ENCODE results near the gene BHLHE40.

DNA sequence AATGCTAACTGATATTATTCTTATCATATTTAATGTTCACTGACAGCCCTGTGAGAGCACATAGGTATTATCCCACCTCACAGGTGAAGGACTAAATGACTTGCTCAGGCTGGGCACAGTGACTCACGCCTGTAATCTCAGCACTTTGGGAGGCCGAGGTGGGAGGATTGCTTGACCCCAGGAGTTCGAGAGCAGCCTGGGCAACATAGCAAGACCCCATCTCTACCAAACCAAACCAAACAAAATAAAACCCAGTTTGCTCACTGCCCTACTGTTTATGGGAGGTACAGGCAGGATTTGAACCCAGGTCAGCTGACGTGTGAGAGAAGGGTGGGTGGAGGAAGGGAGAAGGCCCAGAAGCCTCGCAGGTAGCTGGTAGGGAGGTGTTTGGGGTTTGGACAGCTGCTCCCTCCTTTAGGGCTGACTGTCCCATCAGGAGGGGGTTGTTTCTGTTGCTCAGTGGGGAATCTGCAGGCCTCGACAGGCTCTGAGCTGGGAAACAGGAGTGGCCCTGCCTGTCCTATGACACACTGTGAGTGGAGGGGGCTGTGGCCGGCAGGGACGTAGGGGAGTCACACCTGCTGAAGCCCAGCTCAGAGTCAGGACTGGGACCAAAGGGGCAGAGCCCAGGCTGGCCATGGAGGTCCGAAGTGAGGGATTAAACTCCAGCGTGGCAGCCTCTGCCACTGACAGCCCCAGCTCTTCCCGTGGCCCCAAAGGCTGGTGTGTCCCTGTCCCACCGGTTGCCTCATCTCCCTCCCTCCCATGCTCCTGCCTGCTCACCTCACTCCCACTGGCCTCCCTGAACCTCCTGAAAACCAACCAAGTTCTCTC lies 25.3 kb downstream of the BHLHE40 start:
- TF ChIP-seq, protein P1, sequence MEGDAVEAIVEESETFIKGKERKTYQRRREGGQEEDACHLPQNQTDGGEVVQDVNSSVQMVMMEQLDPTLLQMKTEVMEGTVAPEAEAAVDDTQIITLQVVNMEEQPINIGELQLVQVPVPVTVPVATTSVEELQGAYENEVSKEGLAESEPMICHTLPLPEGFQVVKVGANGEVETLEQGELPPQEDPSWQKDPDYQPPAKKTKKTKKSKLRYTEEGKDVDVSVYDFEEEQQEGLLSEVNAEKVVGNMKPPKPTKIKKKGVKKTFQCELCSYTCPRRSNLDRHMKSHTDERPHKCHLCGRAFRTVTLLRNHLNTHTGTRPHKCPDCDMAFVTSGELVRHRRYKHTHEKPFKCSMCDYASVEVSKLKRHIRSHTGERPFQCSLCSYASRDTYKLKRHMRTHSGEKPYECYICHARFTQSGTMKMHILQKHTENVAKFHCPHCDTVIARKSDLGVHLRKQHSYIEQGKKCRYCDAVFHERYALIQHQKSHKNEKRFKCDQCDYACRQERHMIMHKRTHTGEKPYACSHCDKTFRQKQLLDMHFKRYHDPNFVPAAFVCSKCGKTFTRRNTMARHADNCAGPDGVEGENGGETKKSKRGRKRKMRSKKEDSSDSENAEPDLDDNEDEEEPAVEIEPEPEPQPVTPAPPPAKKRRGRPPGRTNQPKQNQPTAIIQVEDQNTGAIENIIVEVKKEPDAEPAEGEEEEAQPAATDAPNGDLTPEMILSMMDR (IDR thresholded peaks at IDR 0.05): no peak
- TF ChIP-seq EP300 (IDR thresholded peaks at IDR 0.05): no peak

Data from sigmoid colon (tissue), 4 donors.